Gastroesophageal sphincter (tissue), 4 donors: Measurements from ENCODE around the gene BICD1. TPM values are rescaled to one million over a fixed set of nuclear protein-coding genes. Genes with fewer than 3 reads are reported as not detected.

Experiments used
- ATAC-seq: fragments of 150-250 bp; one replicate; pipeline ENCODE4 v1.9.1; 2016; ENCODE audit warnings: mild to moderate bottlenecking, moderate library complexity
- H3K27ac ChIP-seq, 4 donors: fragments of 200-600 bp; sonication (generic) in 3 of 4; 1 replicate in 3 of 4; 2 replicates in 1 of 4; pipeline ENCODE4 v1.5.1; 2016 to 2019
- H3K27me3 ChIP-seq: fragments of 200-600 bp; sonication (generic); one replicate; pipeline ENCODE4 v1.5.1; 2019
- H3K36me3 ChIP-seq, 2 donors: fragments of 200-600 bp; sonication (generic); one replicate each; pipeline ENCODE4 v1.5.1; 2019; ENCODE audit warnings: control low read depth in 1 of 2
- H3K4me1 ChIP-seq, 3 donors: fragments of 200-600 bp; sonication (generic); 1 replicate in 2 of 3; 2 replicates in 1 of 3; pipeline ENCODE4 v1.5.1; 2016 to 2019; ENCODE audit warnings: control low read depth in 2 of 3
- H3K4me3 ChIP-seq, 2 donors: fragments of 200-600 bp; sonication (generic); one replicate each; pipeline ENCODE4 v1.5.1; 2019; ENCODE audit warnings: mild to moderate bottlenecking in 1 of 2, moderate library complexity in 1 of 2
- H3K9me3 ChIP-seq, 3 donors: fragments of 200-600 bp; sonication (generic); one replicate each; pipeline ENCODE4 v1.5.1; 2017 to 2019; ENCODE audit warnings: control low read depth in 2 of 3
- CTCF ChIP-seq, 4 experiments: fragments of 200-600 bp in 2 of 4; fragments of 450-650 bp in 2 of 4; sonication (generic) in 1 of 4; IDR thresholded peaks; one replicate each; pipeline ENCODE4 v1.5.1; 2017 to 2019; ENCODE audit warnings: antibody characterized with exemption in 4 of 4, mild to moderate bottlenecking in 2 of 4, moderate library complexity in 2 of 4
- EP300 ChIP-seq: sonication (generic); formaldehyde crosslinking; IDR thresholded peaks from one replicate; pipeline ENCODE4 v1.6.1; 2017; ENCODE audit warnings: antibody characterized with exemption, mild to moderate bottlenecking
- POLR2A ChIP-seq, 2 donors: fragments of 450-650 bp; IDR thresholded peaks; one replicate each; pipeline ENCODE4 v1.6.1; 2017; ENCODE audit warnings: antibody characterized with exemption in 2 of 2, mild to moderate bottlenecking in 2 of 2, moderate library complexity in 1 of 2
- POLR2AphosphoS5 ChIP-seq: sonication (generic); formaldehyde crosslinking; IDR thresholded peaks from one replicate; pipeline ENCODE4 v1.6.1; 2017; ENCODE audit warnings: antibody characterized with exemption
- WGBS, 2 donors: methylation state at CpG; one replicate each; pipeline ENCODE4 v1.1.5; 2018; ENCODE audit warnings: low coverage in 1 of 2; 5-methylcytosine and 5-hydroxymethylcytosine counted together
- total RNA-seq, 4 donors: library from RNA; depleted of rRNA; stranded (reverse); fragments of >200 nt; gene quantifications; one replicate each; pipeline ENCODE4 v1.1.0, GENCODE V29; 2016

Gene BICD1
- total RNA-seq, 4 donors from 2014 or later, result 3.8 to 22.5 (median 16.3) TPM

GRCh38 chr12:32107359-32108267 lies 966 bp downstream of the BICD1 start:
- Histone ChIP-seq H3K4me1 (peaks cover 0 to 26% (median 13%) of the 10 kb centered on the region in 3 donors), H3K4me3 (peak overlapping the region; percentile 69 to 92), H3K27me3 (no peaks in the 10 kb centered on the region), H3K36me3 (no peaks in the 10 kb centered on the region), H3K27ac (peak overlapping the region; percentile 70 to 95 (median 94)), H3K9me3 (no peaks in the 10 kb centered on the region)
- TF ChIP-seq EP300 (no peak), POLR2AphosphoS5 (peak; percentile 26), POLR2A (IDR thresholded peaks at IDR 0.05) (no peak), CTCF (IDR thresholded peaks at IDR 0.05) (no peak)
- no peak for ATAC-seq
- 6 to 11% methylated on average over 7 to 14 of the region's 14 CpGs for WGBS, 2 donors

- peak overlapping the region in 1 of 4 donors; percentile 9 for H3K27ac ChIP-seq
- no peak for TF ChIP-seq CTCF (IDR thresholded peaks at IDR 0.05)
- no peak for TF ChIP-seq POLR2A (IDR thresholded peaks at IDR 0.05)
- no peak for TF ChIP-seq EP300
- no peak for TF ChIP-seq POLR2AphosphoS5
- no peaks in the 10 kb centered on the region for H3K27me3 ChIP-seq
- no peaks in the 10 kb centered on the region for H3K36me3 ChIP-seq
- H3K9me3 ChIP-seq, result no peaks in the 10 kb centered on the region
- peaks cover 0 to 26% (median 13%) of the 10 kb centered on the region in 3 donors for H3K4me1 ChIP-seq
- H3K4me3 ChIP-seq, result no peak overlapping the region
- no peak for ATAC-seq
Observed at GRCh38 chr12:32108787-32109186, 2.1 kb downstream of the BICD1 start.

GRCh38 chr12:32110417-32110816 lies 3.8 kb downstream of the BICD1 start:
- Histone ChIP-seq H3K27me3 (no peaks in the 10 kb centered on the region), H3K4me1 (peaks cover 0 to 28% (median 13%) of the 10 kb centered on the region in 3 donors), H3K9me3 (no peaks in the 10 kb centered on the region), H3K4me3 (no peak overlapping the region), H3K27ac (no peak overlapping the region), H3K36me3 (no peaks in the 10 kb centered on the region)
- 76 to 81% methylated on average over 3 of the region's 3 CpGs for WGBS, 2 donors
- TF ChIP-seq CTCF (IDR thresholded peaks at IDR 0.05) (no peak), POLR2AphosphoS5 (no peak), POLR2A (IDR thresholded peaks at IDR 0.05) (no peak), EP300 (no peak)
- no peak for ATAC-seq

- 15 to 32% methylated on average over 2 of the region's 2 CpGs for WGBS, 2 donors
- no peak overlapping the region for H3K27ac ChIP-seq
- TF ChIP-seq EP300, result no peak
- no peak for TF ChIP-seq CTCF (IDR thresholded peaks at IDR 0.05)
- TF ChIP-seq POLR2AphosphoS5, result no peak
- TF ChIP-seq POLR2A (IDR thresholded peaks at IDR 0.05), result no peak
Observed at GRCh38 chr12:32110942-32111341, 4.3 kb downstream of the BICD1 start.

More at GRCh38 chr12:32110942-32111341, 4.3 kb downstream of the BICD1 start:
- Histone ChIP-seq H3K9me3 (no peaks in the 10 kb centered on the region), H3K4me3 (no peak overlapping the region), H3K4me1 (peaks cover 0 to 31% (median 14%) of the 10 kb centered on the region in 3 donors), H3K27me3 (no peaks in the 10 kb centered on the region), H3K36me3 (no peaks in the 10 kb centered on the region)
- ATAC-seq, result no peak
